ENCODE measurements around the gene IFITM10.

IFITM10 gene

GRCh38 chr11:1705126-1706052 lies 45.0 kb downstream of the IFITM10 start:
- peak overlapping the region in 1 of 2 donors; percentile 22 for H3K27ac Mint-ChIP-seq
- peak overlapping the region in 1 of 2 donors; percentile 35 for H3K4me3 Mint-ChIP-seq
- ATAC-seq (no peak), DNase-seq (no peak)
- peaks cover 0 to 12% of the 10 kb centered on the region in 2 donors for H3K9me3 Mint-ChIP-seq
- H3K4me1 Mint-ChIP-seq: peaks cover 46% of the 10 kb centered on the region
- H3K27me3 Mint-ChIP-seq: peaks cover 7% of the 10 kb centered on the region

- no peak overlapping the region for H3K4me3 Mint-ChIP-seq
- peaks cover 46% of the 10 kb centered on the region for H3K4me1 Mint-ChIP-seq
- no peak for DNase-seq
- H3K27ac Mint-ChIP-seq: no peak overlapping the region
- peaks cover 0 to 12% of the 10 kb centered on the region in 2 donors for H3K9me3 Mint-ChIP-seq
- H3K27me3 Mint-ChIP-seq: no peaks in the 10 kb centered on the region
- ATAC-seq: no peak
These were observed 47.2 kb downstream of the IFITM10 start for GRCh38 chr11:1703146-1703545.

- ATAC-seq: no peak
- H3K27me3 Mint-ChIP-seq: no peaks in the 10 kb centered on the region
- no peak overlapping the region for H3K27ac Mint-ChIP-seq
- H3K9me3 Mint-ChIP-seq: peaks cover 0 to 12% of the 10 kb centered on the region in 2 donors
- peaks cover 46% of the 10 kb centered on the region for H3K4me1 Mint-ChIP-seq
- H3K4me3 Mint-ChIP-seq: no peak overlapping the region
- no peak for DNase-seq
These were observed 47.9 kb downstream of the IFITM10 start for GRCh38 chr11:1702506-1702905.

GRCh38 chr11:1701091-1701807 lies 49.1 kb downstream of the IFITM10 start:
- ATAC-seq (peak; percentile 85), DNase-seq (peak in 1 of 2 donors; percentile 33)
- peak overlapping the region in 1 of 2 donors; percentile 34 for H3K27ac Mint-ChIP-seq
- peak overlapping the region in 1 of 2 donors; percentile 51 for H3K4me3 Mint-ChIP-seq
- H3K4me1 Mint-ChIP-seq: peaks cover 41% of the 10 kb centered on the region
- H3K27me3 Mint-ChIP-seq: no peaks in the 10 kb centered on the region
- peaks cover 0 to 12% of the 10 kb centered on the region in 2 donors for H3K9me3 Mint-ChIP-seq

GRCh38 chr11:1699771-1700170 lies 50.6 kb downstream of the IFITM10 start:
- DNase-seq (no peak), ATAC-seq (no peak)
- Mint-ChIP-seq H3K27ac (no peak overlapping the region), H3K27me3 (peaks cover 6% of the 10 kb centered on the region), H3K4me3 (no peak overlapping the region), H3K9me3 (peaks cover 0 to 12% of the 10 kb centered on the region in 2 donors), H3K4me1 (peaks cover 33% of the 10 kb centered on the region)

- H3K9me3 Mint-ChIP-seq: peaks cover 0 to 8% of the 10 kb centered on the region in 2 donors
- peak within 1 kb of the TSS in 1 of 2 donors; percentile 59 for H3K27ac Mint-ChIP-seq
- H3K4me3 Mint-ChIP-seq: no peak within 1 kb of the TSS
- peaks cover 41% of the 10 kb centered on the region for H3K4me1 Mint-ChIP-seq
- DNase-seq (no peak), ATAC-seq (no peak)
- peaks cover 21% of the 10 kb centered on the region for H3K27me3 Mint-ChIP-seq
These were observed 53.5 kb downstream of the IFITM10 start, which contains the start of gene KRTAP5-6 for GRCh38 chr11:1696608-1697570. Gene KRTAP5-6, plus strand, starts transcription at chr11:1697195. Its CDS starts 51 bp downstream, at chr11:1697246.

- H3K27ac Mint-ChIP-seq: peak overlapping the region in 1 of 2 donors; percentile 59
- H3K4me3 Mint-ChIP-seq: no peak overlapping the region
- no peak for DNase-seq
- ATAC-seq: no peak
- peaks cover 28% of the 10 kb centered on the region for H3K4me1 Mint-ChIP-seq
- H3K27me3 Mint-ChIP-seq: peaks cover 34% of the 10 kb centered on the region
- no peaks in the 10 kb centered on the region for H3K9me3 Mint-ChIP-seq
These were observed 54.8 kb downstream of the IFITM10 start for GRCh38 chr11:1695548-1696108.

GRCh38 chr11:1694846-1695547 lies 55.4 kb downstream of the IFITM10 start:
- DNase-seq: no peak
- no peak overlapping the region for H3K27ac Mint-ChIP-seq
- ATAC-seq: no peak
- no peak overlapping the region for H3K4me3 Mint-ChIP-seq
- H3K9me3 Mint-ChIP-seq: no peaks in the 10 kb centered on the region
- H3K4me1 Mint-ChIP-seq: peaks cover 22% of the 10 kb centered on the region
- H3K27me3 Mint-ChIP-seq: peaks cover 40% of the 10 kb centered on the region

GRCh38 chr11:1694064-1694845 lies 56.1 kb downstream of the IFITM10 start:
- peak; percentile 81 to 84 for DNase-seq
- H3K4me1 Mint-ChIP-seq: peaks cover 21% of the 10 kb centered on the region
- peak overlapping the region in 1 of 2 donors; percentile 81 for H3K4me3 Mint-ChIP-seq
- peaks cover 48% of the 10 kb centered on the region for H3K27me3 Mint-ChIP-seq
- no peak overlapping the region for H3K27ac Mint-ChIP-seq
- ATAC-seq: peak; percentile 88
- H3K9me3 Mint-ChIP-seq: no peaks in the 10 kb centered on the region

GRCh38 chr11:1693327-1694063 lies 56.9 kb downstream of the IFITM10 start:
- peak overlapping the region in 1 of 2 donors; percentile 74 for H3K27ac Mint-ChIP-seq
- H3K4me1 Mint-ChIP-seq: peaks cover 21% of the 10 kb centered on the region
- H3K27me3 Mint-ChIP-seq: peaks cover 55% of the 10 kb centered on the region
- ATAC-seq (peak; percentile 52), DNase-seq (peak; percentile 65 to 77)
- peak overlapping the region; percentile 75 to 81 for H3K4me3 Mint-ChIP-seq
- H3K9me3 Mint-ChIP-seq: no peaks in the 10 kb centered on the region

- ATAC-seq: no peak
- no peak for DNase-seq
- Mint-ChIP-seq H3K27me3 (peaks cover 59% of the 10 kb centered on the region), H3K4me3 (peak overlapping the region; percentile 75 to 81), H3K9me3 (no peaks in the 10 kb centered on the region), H3K27ac (peak overlapping the region in 1 of 2 donors; percentile 74), H3K4me1 (peaks cover 21% of the 10 kb centered on the region)
These were observed 57.6 kb downstream of the IFITM10 start for GRCh38 chr11:1692708-1693326.

GRCh38 chr11:1691878-1692707 lies 58.3 kb downstream of the IFITM10 start:
- ATAC-seq: no peak

More at GRCh38 chr11:1691878-1692707, 58.3 kb downstream of the IFITM10 start:
- no peaks in the 10 kb centered on the region for H3K9me3 Mint-ChIP-seq
- peaks cover 59% of the 10 kb centered on the region for H3K27me3 Mint-ChIP-seq
- H3K27ac Mint-ChIP-seq: no peak overlapping the region
- H3K4me3 Mint-ChIP-seq: no peak overlapping the region
- no peak for DNase-seq
- peaks cover 21% of the 10 kb centered on the region for H3K4me1 Mint-ChIP-seq

Data from stimulated activated naive CD8-positive, alpha-beta T cell treated with anti-CD3 and anti-CD28 coated beads, Interleukin-15, amount 100 ng/mL, for 72 hours (primary cell).